AG04449 (cell line): Measurements from ENCODE around the gene LPAR5.

Source experiments
- CTCF ChIA-PET: fragments of 350-600 bp; formaldehyde crosslinking; extraction: SDS; loops from one replicate; lab custom pipeline; 2021; ENCODE audit warnings: antibody characterized with exemption; lab: Yijun Ruan, JAX
- POLR2A ChIA-PET: fragments of 400-600, 350-600 bp; formaldehyde crosslinking; extraction: SDS; loops from one replicate; lab custom pipeline; 2020; ENCODE audit warnings: antibody characterized with exemption, inconsistent platforms; lab: Yijun Ruan, JAX
- DNase-seq: peaks from one replicate; pipeline ENCODE4 v3.0.0-alpha.2; 2010; ENCODE audit warnings: low read depth, low spot score
- H3K4me3 ChIP-seq: 2 replicates; pipeline ENCODE4 v1.5.1; 2011; ENCODE audit warnings: low read depth, mild to moderate bottlenecking, control low read depth, low read length
- TF ChIP-seq, protein P1 (sequence below): IDR thresholded peaks from one replicate; pipeline ENCODE4 v1.5.1; 2011; ENCODE audit warnings: mild to moderate bottlenecking, moderate library complexity, low read length, control low read depth, inconsistent platforms; ENCODE audit not compliant: insufficient read depth; ENCODE audit errors: missing control alignments

LPAR5 gene

DNA sequence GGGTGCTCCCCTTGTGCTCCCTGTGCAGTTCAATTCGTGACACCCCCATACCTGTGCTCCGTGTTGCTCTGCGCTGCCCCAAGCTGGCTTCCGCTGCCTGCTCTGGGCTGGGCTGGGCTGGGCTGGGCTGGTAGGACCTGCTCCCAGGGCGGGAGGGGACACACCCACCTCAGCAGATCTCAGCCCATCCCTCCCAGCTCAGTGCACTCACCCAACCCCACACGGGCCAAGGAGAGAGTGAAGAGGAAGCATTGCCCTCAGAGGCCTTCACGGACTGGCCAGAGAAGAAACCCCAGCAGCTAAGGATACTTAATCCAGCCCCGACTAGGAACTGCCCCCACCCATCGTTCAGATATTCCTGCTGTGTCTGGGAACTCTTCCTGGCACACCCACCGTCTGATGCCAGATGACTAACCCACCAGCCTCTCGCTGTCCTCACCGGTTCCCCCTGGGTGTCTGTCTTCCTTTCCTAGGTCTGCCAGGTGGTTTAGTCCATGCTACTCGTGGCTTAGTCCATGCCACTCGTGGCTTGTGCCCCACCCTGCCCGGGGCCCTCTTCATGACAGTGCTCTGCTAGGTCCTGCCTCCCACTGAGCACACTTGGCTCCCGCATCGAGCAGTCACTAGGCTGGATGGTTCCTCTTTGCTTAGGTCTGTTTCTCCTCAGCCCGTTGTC lies at the start of gene LPAR5:
TSS of gene LPAR5 (minus strand) at position 104 of the 676 bp plus-strand sequence. CDS start 14,711 bp downstream, outside the sequence.
- TF ChIP-seq, protein P1, sequence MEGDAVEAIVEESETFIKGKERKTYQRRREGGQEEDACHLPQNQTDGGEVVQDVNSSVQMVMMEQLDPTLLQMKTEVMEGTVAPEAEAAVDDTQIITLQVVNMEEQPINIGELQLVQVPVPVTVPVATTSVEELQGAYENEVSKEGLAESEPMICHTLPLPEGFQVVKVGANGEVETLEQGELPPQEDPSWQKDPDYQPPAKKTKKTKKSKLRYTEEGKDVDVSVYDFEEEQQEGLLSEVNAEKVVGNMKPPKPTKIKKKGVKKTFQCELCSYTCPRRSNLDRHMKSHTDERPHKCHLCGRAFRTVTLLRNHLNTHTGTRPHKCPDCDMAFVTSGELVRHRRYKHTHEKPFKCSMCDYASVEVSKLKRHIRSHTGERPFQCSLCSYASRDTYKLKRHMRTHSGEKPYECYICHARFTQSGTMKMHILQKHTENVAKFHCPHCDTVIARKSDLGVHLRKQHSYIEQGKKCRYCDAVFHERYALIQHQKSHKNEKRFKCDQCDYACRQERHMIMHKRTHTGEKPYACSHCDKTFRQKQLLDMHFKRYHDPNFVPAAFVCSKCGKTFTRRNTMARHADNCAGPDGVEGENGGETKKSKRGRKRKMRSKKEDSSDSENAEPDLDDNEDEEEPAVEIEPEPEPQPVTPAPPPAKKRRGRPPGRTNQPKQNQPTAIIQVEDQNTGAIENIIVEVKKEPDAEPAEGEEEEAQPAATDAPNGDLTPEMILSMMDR: no peak
- ChIA-PET POLR2A (no interaction called here), CTCF (interaction anchor here (2.5 kb wide), 1 partner anchor 15 kb away, joined by 8 read pairs; no protein-coding TSS in a partner anchor)
- DNase-seq: no peak
- no peak within 1 kb of the TSS for H3K4me3 ChIP-seq

DNA sequence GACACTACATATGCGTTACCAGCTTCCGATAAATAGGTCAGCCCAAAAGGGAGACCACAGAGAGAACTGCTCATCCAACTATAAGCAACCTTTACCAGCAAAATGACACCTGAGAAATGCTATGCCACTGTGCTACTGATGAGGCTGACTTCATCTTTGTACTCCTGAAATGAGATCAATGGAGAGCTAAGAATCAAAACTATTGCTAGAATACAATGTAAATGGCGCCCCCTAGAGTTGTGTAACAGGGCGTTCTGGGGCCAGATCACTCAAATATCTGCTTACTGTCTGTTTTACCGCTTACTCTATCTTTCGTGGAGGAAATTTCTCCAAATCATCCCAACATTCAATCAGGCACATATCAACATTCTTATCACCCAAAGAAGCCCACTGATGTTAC lies 48.9 kb upstream of the LPAR5 start:
- CTCF ChIA-PET: interaction anchor here (0.8 to 3.8 kb wide), 14 partner anchors 11 to 168 kb away, joined by 3 to 33 read pairs (median 4); partner anchors contain the start of gene USP5
- DNase-seq: no peak
- no peak overlapping the region for H3K4me3 ChIP-seq
- TF ChIP-seq, protein P1: peak; percentile 17
- POLR2A ChIA-PET: no interaction called here

DNA sequence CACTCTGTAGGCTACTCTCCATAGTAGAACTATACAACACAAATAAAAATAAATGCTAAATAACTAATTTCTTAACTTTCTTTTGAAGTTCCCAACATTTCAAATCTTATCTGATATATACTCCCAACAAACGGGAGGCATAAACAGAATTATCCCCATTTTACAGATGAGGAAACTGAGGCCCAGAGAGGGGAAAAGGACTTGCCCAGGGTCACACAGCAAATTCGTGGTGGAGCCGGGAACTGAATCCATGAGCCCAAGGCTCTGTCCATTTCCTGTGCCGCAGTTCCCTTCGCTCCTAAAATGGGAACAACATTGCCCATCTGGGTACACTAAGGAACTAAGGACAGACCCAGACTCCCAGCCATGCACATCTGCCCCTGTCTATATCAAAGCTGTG lies 41.2 kb upstream of the LPAR5 start:
- ChIA-PET POLR2A (no interaction called here), CTCF (no interaction called here)
- no peak for DNase-seq
- H3K4me3 ChIP-seq: no peak overlapping the region
- TF ChIP-seq, protein P1: no peak

DNA sequence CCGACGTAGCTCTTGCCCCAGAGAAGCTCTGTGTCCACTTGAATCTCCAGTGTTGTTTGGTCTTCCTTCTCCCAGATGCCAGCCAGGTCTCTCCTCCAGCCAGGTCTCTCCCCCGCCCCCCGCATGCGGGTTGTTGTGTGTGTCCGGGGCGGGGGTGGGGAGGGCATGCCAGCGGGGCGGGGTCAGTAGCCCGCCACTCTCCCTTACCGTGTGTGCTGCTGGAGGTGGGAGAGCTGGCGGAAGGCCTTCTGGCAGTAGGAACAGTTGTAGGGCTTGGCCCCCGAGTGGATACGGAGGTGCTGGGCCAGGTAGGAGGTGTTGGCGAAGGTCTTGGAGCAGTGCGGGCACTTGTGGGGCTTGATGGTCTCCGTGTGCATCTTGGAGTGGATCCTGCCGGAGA lies 36.4 kb upstream of the LPAR5 start:
- CTCF ChIA-PET: interaction anchor here (0.8 to 3.7 kb wide), 3 partner anchors 9 to 53 kb away, joined by 3 to 33 read pairs (median 4); no protein-coding TSS in a partner anchor
- TF ChIP-seq, protein P1: no peak
- no peak for DNase-seq
- H3K4me3 ChIP-seq: no peak overlapping the region
- POLR2A ChIA-PET: no interaction called here

DNA sequence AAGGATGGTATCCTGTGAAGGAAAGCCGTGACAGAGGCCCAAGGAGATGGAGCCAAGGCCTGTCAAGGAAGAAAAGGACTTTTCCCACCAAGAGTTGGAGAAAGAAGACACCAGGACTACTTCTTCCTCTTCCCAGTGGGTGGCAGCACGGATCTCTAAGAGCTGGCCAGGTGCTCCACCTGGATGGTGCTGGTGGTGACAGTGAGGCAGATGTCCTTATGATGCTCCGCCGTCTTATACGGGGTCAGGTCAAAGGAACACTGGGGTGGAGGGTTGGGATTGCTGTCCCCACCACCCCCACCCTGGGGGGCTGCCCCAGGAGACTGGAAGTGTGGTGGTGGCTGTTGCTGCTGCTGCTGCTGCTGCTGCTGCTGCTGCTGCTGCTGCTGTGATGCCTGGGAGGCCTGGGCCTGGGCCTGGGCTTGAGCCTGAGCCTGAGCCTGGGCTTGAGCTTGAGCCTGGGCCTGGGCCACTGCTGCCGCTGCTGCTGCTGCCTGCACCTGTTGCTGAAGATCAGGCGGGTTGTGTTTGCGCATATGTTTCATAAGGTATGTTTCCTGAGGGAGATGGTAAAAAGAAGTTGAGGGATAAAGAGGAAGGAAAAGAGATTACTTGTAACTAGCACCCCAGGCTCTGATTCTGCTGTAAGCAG lies 31.9 kb upstream of the LPAR5 start:
- no peak overlapping the region for H3K4me3 ChIP-seq
- ChIA-PET POLR2A (interaction anchor here (1.1 kb wide), 1 partner anchor 56 kb away, joined by 3 read pairs; the partner anchor contains the start of gene COPS7A), CTCF (interaction anchor here (1.1 to 2.1 kb wide), 3 partner anchors 16 to 24 kb away, joined by 3 to 9 read pairs (median 4); no protein-coding TSS in a partner anchor)
- DNase-seq: no peak
- TF ChIP-seq, protein P1: peak; percentile 0

DNA sequence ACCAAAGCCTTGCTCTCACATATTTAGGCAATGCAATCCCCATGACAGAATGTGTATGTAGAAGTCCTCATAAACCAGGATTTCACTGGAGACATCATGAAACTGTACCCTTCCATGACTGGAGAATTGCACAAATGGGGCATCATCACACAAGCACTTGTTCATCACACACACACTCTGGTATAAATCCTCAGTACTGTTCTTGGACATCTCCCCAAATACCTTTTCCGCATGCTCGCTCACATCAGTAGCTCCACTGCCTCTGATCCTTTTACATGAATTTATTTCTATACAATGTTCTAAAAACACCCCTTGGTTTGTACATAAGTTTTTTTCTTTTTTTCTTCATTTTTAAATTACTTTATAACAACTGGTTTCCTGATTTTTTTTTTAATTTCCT lies 30.5 kb upstream of the LPAR5 start:
- ChIA-PET POLR2A (no interaction called here), CTCF (interaction anchor here (0.8 to 1.2 kb wide), 3 partner anchors 27 to 87 kb away, joined by 3 to 4 read pairs (median 3); partner anchors contain the start of gene MLF2)
- TF ChIP-seq, protein P1: no peak
- DNase-seq: no peak
- H3K4me3 ChIP-seq: no peak overlapping the region
